GM12875 (cell line): ENCODE measurements around the gene BCL11B.

ENCODE experiments used
- H3K4me3 ChIP-seq: one replicate; pipeline ENCODE4 v1.5.1; 2011; ENCODE audit warnings: low read depth, low read length, control low read depth
- CTCF ChIP-seq: IDR thresholded peaks from 2 replicates; pipeline ENCODE4 v1.5.1; 2011; ENCODE audit warnings: low read depth, mild to moderate bottlenecking, control low read depth, inconsistent platforms, low read length, moderate library complexity, borderline replicate concordance; ENCODE audit not compliant: insufficient read depth

Gene BCL11B

GRCh38 chr14:99262977-99263448 is 9.0 kb downstream of the BCL11B start:
- H3K4me3 ChIP-seq = no peak overlapping the region
- no peak for TF ChIP-seq CTCF

GRCh38 chr14:99261912-99262787 is 9.8 kb downstream of the BCL11B start:
- no peak overlapping the region for H3K4me3 ChIP-seq
- no peak for TF ChIP-seq CTCF

GRCh38 chr14:99260587-99261551 is 11.1 kb downstream of the BCL11B start:
- no peak overlapping the region for H3K4me3 ChIP-seq
- TF ChIP-seq CTCF = no peak

GRCh38 chr14:99260116-99260515 is 11.9 kb downstream of the BCL11B start:
- H3K4me3 ChIP-seq = no peak overlapping the region
- no peak for TF ChIP-seq CTCF

GRCh38 chr14:99258876-99259726 is 12.9 kb downstream of the BCL11B start:
- H3K4me3 ChIP-seq = no peak overlapping the region
- no peak for TF ChIP-seq CTCF

- no peak overlapping the region for H3K4me3 ChIP-seq
- TF ChIP-seq CTCF = no peak
Measured at GRCh38 chr14:99258341-99258861, 13.6 kb downstream of the BCL11B start.
